Lung (tissue), 12 donors: Measurements from ENCODE around the gene STRBP. TPM values are rescaled to one million over a fixed set of nuclear protein-coding genes. Genes with fewer than 3 reads are reported as not detected.

ENCODE experiments used
- ATAC-seq: fragments of 200-7000 bp; cut with Tn5 transposase; one replicate; pipeline ENCODE4 v1.9.1; 2020; ENCODE audit warnings: moderate number of reproducible peaks; ENCODE audit not compliant: insufficient read depth, low FRiP score
- DNase-seq, 3 donors: peaks; one replicate each; pipeline ENCODE4 v3.0.0-alpha.2; 2013 to 2017
- H3K27ac ChIP-seq, 2 donors: one replicate each; pipeline ENCODE4 v1.5.1; 2013; ENCODE audit warnings: mild to moderate bottlenecking in 2 of 2, moderate library complexity in 2 of 2, control low read depth in 1 of 2, inconsistent platforms in 1 of 2, low read depth in 1 of 2, low read length in 1 of 2
- H3K27me3 ChIP-seq, 3 donors: one replicate each; pipeline ENCODE4 v1.5.1; 2013; ENCODE audit warnings: low read length in 2 of 3; ENCODE audit not compliant: control insufficient read depth in 3 of 3, insufficient read depth in 3 of 3
- H3K36me3 ChIP-seq, 4 donors: one replicate each; pipeline ENCODE4 v1.5.1; 2013; ENCODE audit warnings: low read length in 4 of 4, mild to moderate bottlenecking in 1 of 4, moderate library complexity in 1 of 4; ENCODE audit not compliant: control insufficient read depth in 4 of 4, insufficient read depth in 4 of 4
- H3K4me1 ChIP-seq, 5 donors: one replicate each; pipeline ENCODE4 v1.5.1; 2013; ENCODE audit warnings: low read length in 5 of 5, mild to moderate bottlenecking in 2 of 5, moderate library complexity in 1 of 5; ENCODE audit not compliant: control insufficient read depth in 5 of 5, insufficient read depth in 5 of 5
- H3K4me3 ChIP-seq: one replicate; pipeline ENCODE4 v1.5.1; 2013; ENCODE audit warnings: mild to moderate bottlenecking, control low read depth, moderate library complexity
- H3K9ac ChIP-seq, 2 donors: one replicate each; pipeline ENCODE4 v1.5.1; 2013; ENCODE audit warnings: low read length in 2 of 2, control low read depth in 1 of 2; ENCODE audit not compliant: insufficient read depth in 1 of 2
- H3K9me3 ChIP-seq, 4 donors: one replicate each; pipeline ENCODE4 v1.5.1; 2013; ENCODE audit warnings: low read length in 3 of 4, mild to moderate bottlenecking in 1 of 4, moderate library complexity in 1 of 4; ENCODE audit not compliant: control insufficient read depth in 4 of 4, insufficient read depth in 3 of 4
- WGBS, 2 donors: extraction: QIAGEN DNeasy Blood & Tissue Kit; methylation state at CpG; one replicate each; pipeline ENCODE4 v1.1.7; 2013; 5-methylcytosine and 5-hydroxymethylcytosine counted together
- polyA plus RNA-seq, 2 donors: library from polyadenylated mRNA; stranded (reverse); fragments of 200-250 nt; gene quantifications; one replicate each; pipeline ENCODE4 v1.2.1, GENCODE V29; 2013
- total RNA-seq, 2 donors: library from RNA; depleted of rRNA in 1 of 2; stranded (reverse); fragments of >200 nt in 1 of 2; gene quantifications; one replicate each; pipeline ENCODE4 v1.2.1, GENCODE V29; 2014 to 2021
- TF ChIP-seq, protein P1 (sequence below): IDR thresholded peaks from 2 replicates; pipeline ENCODE4 v1.5.1; 2012; ENCODE audit warnings: mild to moderate bottlenecking; ENCODE audit errors: control extremely low read depth, extremely low read depth
- donor health status: control.
- donor health status: control.
- donor health status: Bipolar disorder and iron deficiency.
- donor health status: healthy.
- donor health status: DM: yes; HTN: yes; CAD: no.

STRBP gene
- total and polyA plus RNA-seq, 4 donors, result 8.3 to 27.2 (median 21.1) TPM

DNA sequence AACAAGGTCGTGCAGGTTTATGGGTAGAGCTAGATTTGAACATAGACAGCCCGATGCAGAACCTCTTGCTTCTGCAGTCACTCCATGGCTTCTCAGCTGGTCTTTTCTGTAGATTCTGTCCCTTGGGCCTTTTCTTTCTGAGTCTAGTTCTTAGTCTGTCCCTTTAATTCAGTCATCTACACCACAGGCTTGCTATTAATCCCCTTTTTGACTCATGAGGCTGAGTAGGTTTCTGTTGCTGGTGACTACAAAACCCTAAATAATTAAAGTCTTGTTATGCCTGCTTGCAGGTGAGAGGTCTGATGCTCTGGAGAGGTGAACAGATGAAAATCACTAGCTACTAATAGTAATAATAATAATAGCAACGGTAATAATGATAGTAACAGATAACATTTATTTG lies 19.3 kb upstream of the STRBP start:
- WGBS, 2 donors, result 89 to 93% methylated on average over 3 of the region's 3 CpGs
- no peak overlapping the region for H3K4me3 ChIP-seq
- no peak for ATAC-seq
- TF ChIP-seq, protein P1, sequence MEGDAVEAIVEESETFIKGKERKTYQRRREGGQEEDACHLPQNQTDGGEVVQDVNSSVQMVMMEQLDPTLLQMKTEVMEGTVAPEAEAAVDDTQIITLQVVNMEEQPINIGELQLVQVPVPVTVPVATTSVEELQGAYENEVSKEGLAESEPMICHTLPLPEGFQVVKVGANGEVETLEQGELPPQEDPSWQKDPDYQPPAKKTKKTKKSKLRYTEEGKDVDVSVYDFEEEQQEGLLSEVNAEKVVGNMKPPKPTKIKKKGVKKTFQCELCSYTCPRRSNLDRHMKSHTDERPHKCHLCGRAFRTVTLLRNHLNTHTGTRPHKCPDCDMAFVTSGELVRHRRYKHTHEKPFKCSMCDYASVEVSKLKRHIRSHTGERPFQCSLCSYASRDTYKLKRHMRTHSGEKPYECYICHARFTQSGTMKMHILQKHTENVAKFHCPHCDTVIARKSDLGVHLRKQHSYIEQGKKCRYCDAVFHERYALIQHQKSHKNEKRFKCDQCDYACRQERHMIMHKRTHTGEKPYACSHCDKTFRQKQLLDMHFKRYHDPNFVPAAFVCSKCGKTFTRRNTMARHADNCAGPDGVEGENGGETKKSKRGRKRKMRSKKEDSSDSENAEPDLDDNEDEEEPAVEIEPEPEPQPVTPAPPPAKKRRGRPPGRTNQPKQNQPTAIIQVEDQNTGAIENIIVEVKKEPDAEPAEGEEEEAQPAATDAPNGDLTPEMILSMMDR, result no peak
- no peak for DNase-seq
- H3K27me3 ChIP-seq, result peaks cover 0 to 3% (median 0%) of the 10 kb centered on the region in 3 donors
- no peaks in the 10 kb centered on the region for H3K36me3 ChIP-seq
- H3K4me1 ChIP-seq, result peaks cover 0 to 4% (median 0%) of the 10 kb centered on the region in 5 donors
- no peak overlapping the region for H3K27ac ChIP-seq
- no peak overlapping the region for H3K9ac ChIP-seq
- no peaks in the 10 kb centered on the region for H3K9me3 ChIP-seq

DNA sequence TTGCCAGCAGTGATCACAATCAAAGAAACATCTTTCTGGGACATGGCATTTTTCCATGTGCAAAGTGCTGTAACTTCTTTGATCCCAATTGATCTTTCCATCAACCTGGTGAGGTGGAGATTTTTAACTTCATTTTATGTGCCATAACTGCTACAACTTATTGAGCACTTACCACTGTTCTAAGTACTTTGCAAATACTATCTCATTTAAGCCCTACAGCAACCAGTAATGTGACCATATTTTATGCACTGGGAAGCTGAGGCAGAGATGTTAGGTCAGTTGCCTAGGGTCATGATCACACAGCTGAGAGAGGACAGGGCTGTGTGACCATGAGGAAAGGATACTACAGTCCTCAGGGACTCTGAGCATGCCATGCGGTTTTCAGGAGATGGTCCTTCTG lies 17.9 kb upstream of the STRBP start:
- H3K4me3 ChIP-seq, result no peak overlapping the region
- ATAC-seq (no peak), DNase-seq (no peak)
- no peak overlapping the region for H3K9ac ChIP-seq
- TF ChIP-seq, protein P1, result no peak
- no peaks in the 10 kb centered on the region for H3K9me3 ChIP-seq
- H3K27me3 ChIP-seq, result peaks cover 0 to 3% (median 0%) of the 10 kb centered on the region in 3 donors
- WGBS, 2 donors, result 82 to 96% methylated on average over 1 of the region's 1 CpG
- peaks cover 0 to 4% (median 0%) of the 10 kb centered on the region in 5 donors for H3K4me1 ChIP-seq
- no peaks in the 10 kb centered on the region for H3K36me3 ChIP-seq
- no peak overlapping the region for H3K27ac ChIP-seq

DNA sequence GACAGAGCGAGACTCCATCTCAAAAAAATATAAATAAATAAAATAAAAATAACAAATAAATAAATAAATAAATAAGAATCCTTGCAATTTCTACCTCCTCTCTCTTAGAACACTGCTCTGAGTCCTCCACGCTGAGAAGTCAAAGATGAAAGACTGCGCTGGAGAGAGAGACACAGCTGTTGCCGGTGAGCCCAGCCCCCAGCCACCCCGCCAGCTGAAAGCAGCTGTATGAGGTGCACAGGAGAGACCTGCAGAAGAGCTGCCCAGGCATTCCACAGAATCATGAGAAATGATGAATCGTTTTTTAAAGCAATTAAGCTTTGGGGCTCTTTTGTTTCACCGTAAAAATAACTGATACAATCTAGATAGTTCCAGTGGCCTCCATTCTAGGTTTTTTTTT lies 16.3 kb upstream of the STRBP start:
- Histone ChIP-seq H3K9me3 (no peaks in the 10 kb centered on the region), H3K4me3 (no peak overlapping the region), H3K9ac (no peak overlapping the region), H3K4me1 (peaks cover 0 to 4% (median 0%) of the 10 kb centered on the region in 5 donors), H3K27me3 (peaks cover 0 to 3% (median 0%) of the 10 kb centered on the region in 3 donors), H3K27ac (no peak overlapping the region), H3K36me3 (no peaks in the 10 kb centered on the region)
- ATAC-seq (no peak), DNase-seq (no peak)
- TF ChIP-seq, protein P1, result no peak
- WGBS, 2 donors, result 81 to 83% methylated on average over 7 of the region's 7 CpGs

DNA sequence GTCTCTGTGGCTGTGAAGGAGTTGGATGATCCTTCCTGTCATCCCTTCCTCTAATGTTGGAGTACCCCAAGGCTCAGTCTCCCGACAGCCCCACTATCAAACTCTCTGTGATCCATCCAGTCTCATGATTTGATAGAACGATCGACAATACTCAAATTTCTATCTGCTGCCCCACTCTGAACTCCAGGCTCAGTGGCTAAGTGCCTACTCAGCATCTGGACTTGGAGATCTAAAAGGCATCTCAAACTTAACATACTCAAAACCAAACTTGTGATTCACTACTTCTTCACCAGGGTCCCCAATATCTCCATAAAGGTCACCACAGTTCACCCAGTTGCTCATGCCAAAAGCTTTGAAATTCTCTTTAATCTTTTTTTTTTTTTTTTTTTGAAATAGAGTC lies 15.1 kb upstream of the STRBP start:
- TF ChIP-seq, protein P1, result no peak
- peaks cover 0 to 4% (median 0%) of the 10 kb centered on the region in 5 donors for H3K4me1 ChIP-seq
- ATAC-seq, result no peak
- no peak overlapping the region for H3K27ac ChIP-seq
- no peaks in the 10 kb centered on the region for H3K36me3 ChIP-seq
- 93 to 97% methylated on average over 3 of the region's 3 CpGs for WGBS, 2 donors
- no peak for DNase-seq
- H3K27me3 ChIP-seq, result peaks cover 0 to 3% (median 0%) of the 10 kb centered on the region in 3 donors
- no peak overlapping the region for H3K4me3 ChIP-seq
- no peak overlapping the region for H3K9ac ChIP-seq
- H3K9me3 ChIP-seq, result no peaks in the 10 kb centered on the region
